Measurements from ENCODE around the gene CCNY.

Gene CCNY

DNA sequence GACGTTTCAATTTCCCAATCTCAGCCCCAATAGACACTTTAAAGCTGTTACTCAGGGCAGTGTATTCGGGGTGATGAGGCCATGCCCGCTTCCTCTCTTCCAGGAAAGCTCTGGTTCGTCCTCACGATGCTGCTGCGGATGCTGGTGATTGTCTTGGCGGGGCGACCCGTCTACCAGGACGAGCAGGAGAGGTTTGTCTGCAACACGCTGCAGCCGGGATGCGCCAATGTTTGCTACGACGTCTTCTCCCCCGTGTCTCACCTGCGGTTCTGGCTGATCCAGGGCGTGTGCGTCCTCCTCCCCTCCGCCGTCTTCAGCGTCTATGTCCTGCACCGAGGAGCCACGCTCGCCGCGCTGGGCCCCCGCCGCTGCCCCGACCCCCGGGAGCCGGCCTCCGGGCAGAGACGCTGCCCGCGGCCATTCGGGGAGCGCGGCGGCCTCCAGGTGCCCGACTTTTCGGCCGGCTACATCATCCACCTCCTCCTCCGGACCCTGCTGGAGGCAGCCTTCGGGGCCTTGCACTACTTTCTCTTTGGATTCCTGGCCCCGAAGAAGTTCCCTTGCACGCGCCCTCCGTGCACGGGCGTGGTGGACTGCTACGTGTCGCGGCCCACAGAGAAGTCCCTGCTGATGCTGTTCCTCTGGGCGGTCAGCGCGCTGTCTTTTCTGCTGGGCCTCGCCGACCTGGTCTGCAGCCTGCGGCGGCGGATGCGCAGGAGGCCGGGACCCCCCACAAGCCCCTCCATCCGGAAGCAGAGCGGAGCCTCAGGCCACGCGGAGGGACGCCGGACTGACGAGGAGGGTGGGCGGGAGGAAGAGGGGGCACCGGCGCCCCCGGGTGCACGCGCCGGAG lies 271.4 kb downstream of the CCNY start:
- no peak for DNase-seq (ENCODE audit: low read depth in 1 of 2, low spot score in 1 of 2)

DNA sequence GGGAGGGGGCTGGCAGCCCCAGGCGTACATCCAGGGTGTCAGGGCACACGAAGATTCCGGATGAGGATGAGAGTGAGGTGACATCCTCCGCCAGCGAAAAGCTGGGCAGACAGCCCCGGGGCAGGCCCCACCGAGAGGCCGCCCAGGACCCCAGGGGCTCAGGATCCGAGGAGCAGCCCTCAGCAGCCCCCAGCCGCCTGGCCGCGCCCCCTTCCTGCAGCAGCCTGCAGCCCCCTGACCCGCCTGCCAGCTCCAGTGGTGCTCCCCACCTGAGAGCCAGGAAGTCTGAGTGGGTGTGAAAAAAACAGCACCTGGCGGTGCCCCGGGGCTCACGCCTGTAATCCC lies 272.0 kb downstream of the CCNY start:
- no peak for DNase-seq (ENCODE audit: low read depth in 1 of 2, low spot score in 1 of 2)

DNA sequence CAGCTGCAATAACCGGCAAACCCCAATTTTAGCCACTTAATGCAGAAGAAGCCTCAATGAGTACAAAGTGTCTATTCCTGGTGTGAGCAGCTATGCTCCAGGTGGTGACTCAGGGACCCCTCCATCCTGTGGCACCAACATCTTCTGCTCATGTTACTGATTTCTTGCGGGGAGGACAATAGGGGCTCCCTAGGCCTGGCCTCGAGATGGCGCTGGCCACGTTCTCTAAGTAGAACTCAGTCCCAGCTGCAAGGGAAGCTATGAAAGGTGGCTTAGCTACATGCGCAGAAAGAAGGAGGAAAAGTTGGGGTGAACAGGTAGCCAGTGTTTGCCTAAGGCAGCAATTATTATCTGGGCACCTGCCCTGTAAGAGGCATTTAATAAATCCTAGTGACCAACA lies 275.4 kb downstream of the CCNY start:
- no peak for DNase-seq (ENCODE audit: low read depth in 1 of 2, low spot score in 1 of 2)

DNA sequence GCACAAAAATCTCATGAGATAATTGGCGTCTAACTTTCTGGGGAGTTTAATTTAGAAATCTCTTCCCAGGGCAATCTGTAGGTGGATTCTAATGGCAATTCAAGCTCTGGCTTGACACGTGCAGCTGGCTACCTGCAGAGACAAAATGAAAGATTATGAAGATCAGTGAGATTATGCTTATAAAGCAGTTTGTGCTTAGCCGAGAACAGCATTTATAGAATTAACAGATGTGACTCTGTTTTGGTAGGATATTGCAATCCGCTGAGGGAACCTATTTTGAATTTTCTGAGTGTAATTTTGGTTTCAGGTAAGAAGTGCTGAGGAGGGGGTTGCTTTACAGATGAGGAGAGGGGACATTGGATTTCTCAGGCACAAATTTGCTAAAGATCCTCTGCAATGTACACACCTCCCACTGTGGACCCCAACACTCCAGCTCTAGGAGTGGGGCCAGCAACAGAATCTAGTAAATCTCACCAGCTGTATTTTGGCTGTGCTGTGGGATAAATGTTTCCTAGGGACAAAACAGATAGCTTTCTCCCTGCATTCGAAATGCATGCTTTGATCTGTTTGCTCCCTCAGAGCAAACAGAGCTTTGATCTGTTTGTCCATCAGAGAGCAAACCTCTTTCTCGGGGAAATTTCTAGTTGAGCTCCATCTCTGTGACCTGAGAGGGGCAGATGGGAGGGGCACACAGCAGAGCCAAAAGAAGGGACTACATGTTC lies 276.2 kb downstream of the CCNY start:
- DNase-seq (ENCODE audit: low read depth in 1 of 2, low spot score in 1 of 2) = no peak

DNA sequence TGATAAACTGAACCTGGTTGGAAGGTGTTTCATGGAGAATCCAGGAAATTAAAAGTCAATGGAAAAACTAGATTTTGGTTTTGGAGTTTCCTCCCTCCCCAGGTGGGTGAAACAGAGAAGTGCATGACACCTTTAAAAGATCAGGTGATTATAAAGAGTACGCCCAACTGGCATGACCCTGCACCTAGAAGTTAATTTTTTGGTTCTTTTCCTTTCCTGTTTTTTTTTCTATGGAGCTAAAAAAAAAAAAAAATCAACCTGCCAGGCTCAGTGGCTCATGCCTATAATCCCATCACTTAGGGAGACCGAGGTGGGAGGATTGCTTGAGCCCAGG lies 276.8 kb downstream of the CCNY start:
- DNase-seq (ENCODE audit: low read depth in 1 of 2, low spot score in 1 of 2) = no peak

GRCh38 chr10:35613597-35614226 lies 277.4 kb downstream of the CCNY start:
- DNase-seq (ENCODE audit: low read depth in 1 of 2, low spot score in 1 of 2) = no peak

DNA sequence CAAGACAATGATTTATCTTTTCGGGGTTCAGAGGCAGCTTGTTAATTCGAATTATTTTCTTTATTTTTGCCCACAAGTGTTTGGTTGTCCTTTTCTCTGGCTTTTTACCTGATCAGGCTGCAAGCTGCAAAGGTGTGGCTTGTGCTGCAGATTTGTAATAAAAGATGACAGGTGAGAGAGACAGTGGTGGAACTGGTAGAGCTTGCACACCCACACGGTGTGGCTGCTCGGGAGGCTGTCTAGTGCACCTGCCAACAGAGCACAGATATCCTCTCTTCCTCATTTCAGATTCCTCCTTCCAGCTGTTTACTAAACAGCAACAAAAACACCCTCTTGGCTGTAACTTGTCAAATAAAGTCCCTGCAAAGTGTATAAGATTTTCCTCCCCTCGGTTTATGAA lies 278.0 kb downstream of the CCNY start:
- no peak for DNase-seq (ENCODE audit: low read depth in 1 of 2, low spot score in 1 of 2)
